GM19240 (cell line): Measurements from ENCODE around the gene ATXN3.

Source experiments
- DNase-seq: peaks from one replicate; pipeline ENCODE4 v3.0.0; 2011; ENCODE audit warnings: low spot score; ENCODE audit not compliant: insufficient read length

Gene ATXN3

DNA sequence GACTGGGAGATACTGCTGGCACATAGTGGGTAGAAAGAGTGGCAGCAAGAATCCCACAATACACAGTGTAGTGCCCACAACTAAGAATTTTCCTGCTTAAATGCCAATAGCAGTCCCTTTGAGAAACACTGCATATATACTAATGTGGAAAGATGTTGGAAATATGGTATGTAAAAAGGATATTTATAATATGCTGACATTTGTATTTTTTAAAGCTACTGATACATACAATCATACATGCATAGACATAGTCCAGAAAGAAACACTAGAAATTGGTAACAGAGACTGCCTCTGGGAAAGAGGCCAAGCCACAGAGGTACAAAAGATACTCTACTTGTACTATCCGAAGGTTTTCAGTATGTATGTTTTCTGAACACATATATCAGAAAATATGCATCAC lies 96.8 kb downstream of the ATXN3 start:
- no peak for DNase-seq
